HT-29 (cell line): ENCODE results near the gene SCGB1C1. TPM values are rescaled to one million over a fixed set of nuclear protein-coding genes. Genes with fewer than 3 reads are reported as not detected.
"Not testable (repeated sequence)": the region's sequence is repeated elsewhere in the genome, so short reads cannot be mapped to it uniquely, and the experiment has no call there.

Source experiments
- DNase-seq: peaks from one replicate; pipeline ENCODE4 v3.0.0-alpha.2; 2015; ENCODE audit warnings: low spot score
- total RNA-seq: library from RNA; depleted of rRNA; stranded (reverse); fragments of >200 nt; shearing (Covaris generic); gene quantifications from 2 replicates; pipeline ENCODE4 v1.2.3, GENCODE V29; 2014; rRNA removed

Gene SCGB1C1
- not detected in 2 replicates for total RNA-seq

DNA sequence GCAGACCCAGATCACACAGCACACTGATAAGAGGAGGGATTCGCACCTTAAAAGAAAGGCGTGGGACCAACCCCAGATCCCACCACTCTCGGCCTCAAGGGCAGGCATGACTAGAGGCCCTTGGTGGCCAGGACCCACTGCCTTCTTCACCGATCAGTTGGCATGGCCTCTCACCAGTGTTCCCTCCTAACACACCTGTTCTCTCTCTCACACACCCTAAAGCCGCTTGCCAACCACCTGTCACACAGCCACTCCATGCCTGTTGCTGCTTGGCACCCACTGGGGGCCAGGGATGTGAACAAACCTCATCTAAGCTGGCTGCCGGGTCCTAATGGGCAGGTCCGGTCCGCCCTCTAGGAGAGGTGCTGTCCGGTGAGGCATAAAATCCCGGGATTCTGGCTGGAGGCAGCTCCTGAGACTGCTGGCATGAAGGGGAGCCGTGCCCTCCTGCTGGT is at the start of gene SCGB1C1:
Gene SCGB1C1, plus strand, starts transcription at position 405 of the 455 bp plus-strand sequence. Its CDS starts 22 bp downstream, at position 427.
- not testable (repeated sequence) for DNase-seq

DNA sequence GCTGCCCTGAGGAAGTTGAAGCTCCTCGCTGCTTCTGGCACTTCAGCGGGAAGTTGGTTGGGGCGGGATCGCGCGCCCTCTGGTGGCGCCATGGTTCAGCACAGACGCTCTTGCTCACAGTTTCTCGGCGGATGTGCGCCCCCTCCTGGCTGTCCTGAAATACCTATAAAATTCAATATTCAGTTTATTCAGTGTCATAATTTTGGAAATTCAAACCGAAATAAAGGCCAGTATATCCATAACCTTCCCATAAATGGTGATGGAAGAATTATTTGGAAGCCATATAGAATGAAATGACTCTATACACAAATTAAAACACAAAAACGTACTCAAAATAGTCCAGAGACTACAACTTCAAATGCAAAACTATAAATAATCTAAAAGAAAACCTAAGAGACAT is 12.6 kb upstream of the SCGB1C1 start:
- DNase-seq: not testable (repeated sequence)

DNA sequence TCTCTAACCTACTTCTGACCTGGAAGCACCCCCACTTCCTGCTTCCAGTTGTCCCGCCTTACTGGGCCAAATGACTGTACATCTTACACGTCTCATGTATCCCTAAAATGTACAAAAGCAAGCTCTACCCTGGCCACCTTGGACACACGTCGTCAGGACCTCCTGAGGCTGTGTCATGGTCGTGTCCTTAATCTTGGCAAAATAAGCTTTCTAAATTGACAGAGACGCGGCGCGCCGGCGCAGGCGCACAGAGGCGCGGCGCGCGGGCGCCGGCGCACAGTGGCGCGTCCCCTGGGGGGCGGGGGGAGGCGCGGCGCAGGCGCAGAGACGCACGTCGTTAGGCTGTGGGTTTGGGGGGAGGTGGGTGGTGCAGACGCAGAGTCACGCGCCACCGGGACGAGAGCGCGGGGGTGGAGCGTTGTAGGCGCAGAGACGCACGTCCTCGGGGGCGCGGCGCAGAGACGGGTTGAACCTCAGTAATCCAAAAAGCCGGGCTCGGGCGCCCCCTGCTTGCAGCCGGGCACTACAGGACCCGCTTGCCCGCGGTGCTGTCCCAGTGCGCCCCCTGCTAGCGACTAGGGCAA is 3.6 kb upstream of the SCGB1C1 start:
- DNase-seq: not testable (repeated sequence)

DNA sequence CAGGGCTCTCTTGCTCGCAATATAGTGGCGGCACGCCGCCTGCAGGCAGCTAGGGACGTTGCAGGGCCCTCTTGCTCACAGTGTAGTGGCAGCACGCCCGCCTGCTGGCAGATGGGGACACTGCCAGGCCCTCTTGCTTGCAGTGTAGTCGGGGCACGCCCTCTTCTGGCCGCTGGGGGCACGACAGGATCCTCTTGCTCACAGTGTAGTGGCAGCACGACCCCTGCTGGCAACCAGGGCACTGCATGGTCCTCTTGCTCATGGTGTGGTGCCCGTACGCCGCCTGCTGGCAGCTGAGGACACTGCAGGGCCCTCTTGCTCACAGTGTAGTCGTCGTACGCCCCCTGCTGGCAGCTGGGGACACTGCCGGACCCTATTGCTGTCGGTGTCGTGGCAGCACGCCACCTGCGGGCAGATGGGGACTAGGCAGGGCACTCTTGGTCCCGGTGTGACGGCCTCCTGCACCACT is 3.0 kb upstream of the SCGB1C1 start:
- not testable (repeated sequence) for DNase-seq

DNA sequence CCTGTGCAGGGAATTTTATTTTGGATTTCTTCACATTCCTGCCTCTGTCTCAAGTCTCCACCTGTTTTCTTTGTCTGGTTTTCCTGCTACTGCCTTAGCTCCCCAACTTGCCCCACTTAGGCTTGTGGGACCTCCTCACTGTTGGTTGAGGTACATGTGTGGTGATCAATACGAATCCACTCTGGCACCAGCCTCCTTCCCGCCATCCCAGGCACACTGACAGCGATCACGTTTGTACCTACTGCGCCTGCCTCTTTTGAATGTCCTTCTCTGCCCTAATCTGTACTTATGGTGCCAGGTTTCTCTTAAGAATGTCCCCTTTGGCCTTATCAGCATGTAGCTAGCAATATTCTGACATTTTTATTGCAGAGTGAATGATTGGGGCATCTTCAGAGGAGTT is 2.3 kb upstream of the SCGB1C1 start:
- DNase-seq: not testable (repeated sequence)

DNA sequence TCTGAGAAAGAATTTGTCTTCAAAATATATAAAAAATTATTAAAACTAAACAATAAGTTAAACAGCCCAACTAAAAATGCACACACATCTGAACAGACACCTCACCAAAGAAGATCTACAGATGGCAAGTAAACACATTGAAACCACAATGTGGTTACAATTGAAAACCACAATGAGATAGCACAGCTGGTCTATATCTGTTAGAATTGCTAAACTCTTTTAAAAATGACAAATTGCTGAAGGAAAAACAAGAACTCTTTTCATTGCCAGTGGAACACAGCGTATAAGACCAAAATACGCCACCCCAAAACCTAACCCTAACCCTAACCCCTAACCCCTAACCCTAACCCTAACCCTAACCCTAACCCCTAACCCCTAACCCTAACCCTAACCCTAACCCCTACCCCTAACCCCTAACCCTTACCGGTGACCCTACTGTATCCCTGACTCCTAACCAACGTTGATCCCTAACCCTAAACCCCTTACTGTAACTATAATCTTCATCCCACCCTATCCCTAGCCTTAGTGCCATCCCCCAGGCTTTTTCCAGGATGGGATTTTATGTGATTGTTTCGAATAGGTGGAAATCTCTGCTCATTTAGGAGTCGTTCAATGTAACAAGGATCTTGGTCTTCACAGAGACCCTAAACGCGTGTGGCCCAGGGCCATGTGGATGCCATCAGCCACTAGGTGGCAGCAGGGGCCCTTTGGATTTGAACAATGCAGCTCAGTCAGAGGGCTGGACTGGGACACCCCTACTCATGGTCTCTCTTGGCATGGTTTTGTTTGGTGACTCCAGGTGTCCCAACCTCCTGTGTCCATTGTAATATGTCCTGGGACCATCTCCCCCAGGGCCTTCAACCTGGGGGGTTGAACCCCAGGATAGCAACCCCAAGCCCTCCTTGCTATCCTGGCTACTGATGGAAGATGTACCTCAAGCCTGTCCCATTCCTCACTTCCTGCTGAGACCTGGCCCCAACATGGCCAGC is 1.1 kb upstream of the SCGB1C1 start:
- DNase-seq: peak; percentile 2

DNA sequence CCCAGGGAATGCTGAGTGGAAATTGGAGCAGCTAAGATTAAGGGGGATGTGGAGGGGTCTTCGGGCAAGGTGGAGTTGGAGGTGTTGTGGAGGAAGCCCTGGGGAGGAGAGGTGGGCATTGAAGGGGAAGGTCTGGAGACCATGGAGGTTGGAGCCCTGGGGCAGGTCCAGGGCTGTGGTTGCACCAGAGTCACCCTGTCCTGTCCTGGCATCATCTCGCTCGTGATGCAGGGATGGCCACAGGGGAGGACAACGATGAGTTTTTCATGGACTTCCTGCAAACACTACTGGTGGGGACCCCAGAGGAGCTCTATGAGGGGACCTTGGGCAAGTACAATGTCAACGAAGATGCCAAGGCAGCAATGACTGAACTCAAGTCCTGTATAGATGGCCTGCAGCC is 603 bp downstream of the SCGB1C1 start:
- not testable (repeated sequence) for DNase-seq

DNA sequence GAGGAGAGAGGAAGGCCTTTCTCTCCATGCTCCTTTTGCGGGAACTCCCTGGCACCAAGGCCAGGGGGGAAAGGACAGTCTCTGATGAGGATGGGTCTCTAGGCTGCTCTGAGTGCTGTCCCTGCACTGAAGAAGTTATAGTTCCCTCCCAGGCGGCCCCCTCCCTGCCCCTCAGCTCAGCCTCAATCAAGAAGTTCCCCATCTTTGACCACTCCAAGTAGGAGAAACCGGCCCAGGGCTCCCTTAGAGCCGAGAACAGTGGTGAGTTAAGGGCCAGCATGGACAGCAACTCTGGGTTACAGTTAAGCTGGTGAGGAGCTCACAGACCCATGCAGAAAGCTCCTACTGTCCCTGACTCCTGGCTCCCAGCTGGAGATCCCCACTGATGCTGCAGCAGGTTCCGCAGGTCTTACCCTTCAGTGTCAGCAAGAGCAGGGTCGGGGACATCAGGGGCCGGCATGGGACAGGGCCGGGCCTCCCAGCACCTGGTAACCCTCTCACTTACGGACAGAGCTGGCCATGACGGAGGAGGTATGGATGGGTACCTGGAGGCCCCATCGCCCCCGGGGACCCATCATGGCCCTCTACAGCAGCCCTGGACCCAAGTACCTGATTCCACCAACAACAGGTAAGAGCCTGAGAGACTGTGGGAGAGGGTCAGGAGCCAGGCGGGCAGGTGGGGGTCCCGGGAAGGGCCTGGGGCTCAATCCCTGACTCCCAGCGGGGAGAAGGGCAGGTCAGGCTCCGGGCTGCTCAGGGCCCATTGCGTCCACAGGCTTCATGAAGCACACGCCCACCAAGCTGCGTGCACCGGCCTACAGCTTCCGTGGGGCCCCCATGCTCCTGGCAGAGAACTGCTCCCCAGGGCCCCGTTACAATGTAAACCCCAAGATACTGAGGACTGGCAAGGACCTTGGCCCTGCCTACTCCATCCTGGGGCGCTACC is 4.2 kb downstream of the SCGB1C1 start:
- DNase-seq: peak; percentile 1

DNA sequence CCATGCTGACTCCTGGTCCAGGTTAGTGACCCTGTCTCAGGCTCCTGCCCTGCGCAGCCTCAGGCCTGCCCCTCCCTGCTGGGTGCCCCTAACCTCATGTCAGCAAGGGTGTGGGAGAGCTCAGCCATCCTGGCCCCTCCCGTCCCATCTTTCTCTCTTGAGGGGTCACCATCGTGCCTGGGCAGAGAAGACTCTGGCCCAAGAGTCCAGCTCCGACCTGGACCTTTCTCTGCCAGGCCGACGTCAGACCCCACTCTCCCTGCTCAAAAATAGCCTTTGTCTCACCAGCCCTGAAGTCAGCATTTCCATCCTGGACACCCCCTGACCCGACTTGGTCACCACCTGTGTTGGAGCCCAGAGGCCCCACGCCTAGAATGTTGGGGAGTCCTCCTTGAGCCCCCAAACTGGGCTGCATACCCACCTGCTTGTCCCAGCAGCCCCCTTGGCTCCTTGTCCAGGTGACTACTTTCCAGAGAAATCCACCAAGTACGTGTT is 4.9 kb downstream of the SCGB1C1 start:
- DNase-seq: no peak

DNA sequence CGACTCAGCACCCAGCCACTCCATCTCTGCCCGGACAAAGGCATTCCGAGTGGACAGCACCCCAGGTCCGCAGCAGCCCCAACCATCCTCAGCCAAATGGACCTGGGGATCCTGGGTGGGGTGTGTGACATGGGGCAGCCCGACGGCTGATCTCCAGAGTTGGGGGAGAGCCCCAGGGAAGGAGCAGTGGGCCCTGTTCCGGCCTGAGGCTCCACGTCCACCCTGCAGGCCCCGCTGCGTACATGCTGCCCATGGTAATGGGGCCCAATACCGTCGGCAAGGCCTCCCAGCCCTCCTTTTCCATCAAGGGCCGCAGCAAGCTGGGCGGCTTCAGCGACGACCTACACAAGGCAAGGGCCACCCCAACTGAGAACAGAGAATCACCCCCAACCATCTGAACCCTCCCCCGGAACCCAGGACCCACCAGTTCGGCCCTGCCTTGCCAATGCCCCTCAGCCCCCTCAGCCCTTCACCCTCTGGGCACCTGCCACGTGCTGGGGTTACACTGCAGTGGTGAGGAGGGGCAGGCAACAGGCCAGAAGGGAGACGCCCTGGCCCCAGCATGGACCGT is 5.4 kb downstream of the SCGB1C1 start:
- no peak for DNase-seq

DNA sequence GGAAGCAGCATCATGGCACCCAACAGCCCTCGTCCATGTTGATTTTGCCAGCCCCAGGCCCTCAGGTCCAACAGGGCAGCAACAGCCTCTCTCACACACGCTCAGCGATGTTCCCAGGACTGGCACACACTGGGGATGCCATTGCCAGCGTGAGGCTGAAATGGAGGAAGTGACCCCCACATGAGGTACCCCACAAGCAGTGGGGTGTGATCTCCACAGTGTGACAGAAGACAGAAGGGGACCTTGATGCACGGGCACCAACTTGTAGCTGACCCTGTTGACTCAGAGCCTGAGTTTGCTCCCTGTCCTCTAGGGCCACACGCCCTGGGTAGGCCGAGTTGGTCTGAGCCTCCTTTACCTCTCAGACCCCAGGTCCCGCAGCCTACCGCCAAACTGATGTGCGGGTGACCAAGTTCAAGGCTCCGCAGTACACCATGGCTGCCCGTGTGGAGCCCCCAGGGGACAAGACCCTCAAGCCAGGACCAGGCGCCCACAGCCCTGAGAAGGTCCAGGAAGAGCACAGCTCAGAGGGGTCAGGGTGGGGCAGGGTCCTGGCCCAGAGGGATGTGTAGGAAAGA is 6.2 kb downstream of the SCGB1C1 start:
- peak; percentile 0 for DNase-seq

DNA sequence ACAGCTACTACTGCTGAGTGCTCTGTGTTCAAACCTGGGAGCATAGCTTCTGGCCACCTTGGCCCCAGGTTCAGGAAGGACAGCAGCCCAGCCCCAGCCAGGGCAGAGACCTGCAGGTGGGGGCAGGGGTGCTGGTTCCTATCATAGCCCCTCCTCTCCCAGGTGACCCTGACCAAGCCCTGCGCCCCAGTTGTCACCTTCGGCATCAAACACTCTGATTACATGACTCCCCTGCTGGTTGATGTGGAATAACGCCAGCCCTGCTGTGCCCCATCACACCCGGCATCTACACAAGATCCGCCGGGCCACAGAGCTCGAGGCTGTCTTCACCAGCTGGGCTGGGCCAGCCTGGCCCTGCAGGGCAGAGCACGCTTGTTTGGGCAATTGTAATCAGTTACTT is 6.9 kb downstream of the SCGB1C1 start:
- DNase-seq: peak; percentile 14

DNA sequence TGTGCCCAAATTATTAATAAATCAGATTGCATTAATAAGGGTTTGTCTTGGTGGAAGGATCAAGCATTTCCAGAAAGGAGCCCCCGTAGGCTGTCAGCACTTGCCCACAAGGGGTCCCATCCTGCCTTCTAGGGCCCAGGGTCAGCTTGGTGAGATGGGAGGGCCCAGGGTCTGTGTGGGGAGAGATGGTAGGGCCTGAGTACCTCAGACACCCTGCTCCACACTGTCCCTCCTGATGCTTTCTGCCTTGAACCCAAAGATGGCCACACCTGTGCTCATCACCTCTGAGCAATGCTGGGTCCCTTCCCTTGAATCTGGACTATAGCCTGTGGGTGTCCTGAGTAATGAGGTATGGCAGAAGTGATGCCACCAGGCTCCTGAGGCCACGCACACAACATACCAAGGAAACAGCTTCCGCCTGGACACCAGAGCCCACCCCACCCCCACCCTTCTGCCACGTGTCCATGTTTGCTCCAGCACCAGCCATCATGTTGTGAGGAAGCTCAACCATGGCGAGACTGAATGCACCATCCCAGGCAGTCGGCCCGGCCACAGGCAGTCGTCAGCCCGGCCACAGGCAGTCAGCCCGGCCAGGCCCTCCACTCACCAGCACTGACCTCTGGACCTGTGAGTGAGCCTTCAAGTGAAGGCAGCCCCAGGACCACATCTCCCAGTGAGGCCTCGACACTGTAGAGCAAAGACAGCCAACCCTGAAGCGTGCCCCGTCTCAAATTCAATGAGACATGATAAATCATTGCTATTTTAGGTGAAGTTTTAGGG is 7.5 kb downstream of the SCGB1C1 start:
- DNase-seq: no peak

DNA sequence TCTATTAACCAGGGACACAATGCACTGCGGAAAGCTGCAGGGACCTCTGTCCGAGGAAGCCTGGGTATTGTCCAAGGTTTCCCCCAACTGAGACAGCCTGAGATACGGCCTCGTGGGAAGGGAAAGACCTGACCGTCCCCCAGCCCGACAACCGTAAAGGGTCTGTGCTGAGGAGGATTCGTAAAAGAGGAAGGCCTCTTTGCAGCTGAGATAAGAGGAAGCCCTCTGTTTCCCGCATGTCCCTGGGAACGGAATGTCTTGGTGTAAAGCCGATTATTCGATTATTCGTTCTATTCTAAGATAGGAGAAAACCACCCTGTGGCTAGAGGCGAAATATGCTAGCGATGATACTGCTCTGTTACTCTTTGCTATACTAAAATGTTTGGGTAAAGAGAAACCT is 9.1 kb downstream of the SCGB1C1 start:
- DNase-seq: no peak

DNA sequence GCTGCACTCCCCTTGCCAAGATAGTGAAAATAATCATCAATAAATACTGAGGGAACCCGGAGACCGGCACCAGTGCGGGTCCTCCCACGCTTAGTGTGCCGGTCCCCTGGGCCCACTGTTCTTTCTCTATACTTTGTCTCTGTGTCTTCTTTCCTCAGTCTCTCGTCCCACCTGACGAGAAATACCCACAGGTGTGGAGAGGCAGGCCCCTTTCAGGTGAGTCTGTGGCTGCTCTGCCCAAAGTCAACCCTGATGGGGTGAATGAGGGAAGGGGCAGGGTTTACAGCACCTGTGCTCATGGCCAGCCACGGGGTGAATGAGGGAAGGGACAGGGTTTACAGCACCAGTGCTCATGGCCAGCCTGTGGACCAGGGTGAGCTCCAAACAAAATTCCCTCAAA is 9.6 kb downstream of the SCGB1C1 start:
- DNase-seq: no peak

DNA sequence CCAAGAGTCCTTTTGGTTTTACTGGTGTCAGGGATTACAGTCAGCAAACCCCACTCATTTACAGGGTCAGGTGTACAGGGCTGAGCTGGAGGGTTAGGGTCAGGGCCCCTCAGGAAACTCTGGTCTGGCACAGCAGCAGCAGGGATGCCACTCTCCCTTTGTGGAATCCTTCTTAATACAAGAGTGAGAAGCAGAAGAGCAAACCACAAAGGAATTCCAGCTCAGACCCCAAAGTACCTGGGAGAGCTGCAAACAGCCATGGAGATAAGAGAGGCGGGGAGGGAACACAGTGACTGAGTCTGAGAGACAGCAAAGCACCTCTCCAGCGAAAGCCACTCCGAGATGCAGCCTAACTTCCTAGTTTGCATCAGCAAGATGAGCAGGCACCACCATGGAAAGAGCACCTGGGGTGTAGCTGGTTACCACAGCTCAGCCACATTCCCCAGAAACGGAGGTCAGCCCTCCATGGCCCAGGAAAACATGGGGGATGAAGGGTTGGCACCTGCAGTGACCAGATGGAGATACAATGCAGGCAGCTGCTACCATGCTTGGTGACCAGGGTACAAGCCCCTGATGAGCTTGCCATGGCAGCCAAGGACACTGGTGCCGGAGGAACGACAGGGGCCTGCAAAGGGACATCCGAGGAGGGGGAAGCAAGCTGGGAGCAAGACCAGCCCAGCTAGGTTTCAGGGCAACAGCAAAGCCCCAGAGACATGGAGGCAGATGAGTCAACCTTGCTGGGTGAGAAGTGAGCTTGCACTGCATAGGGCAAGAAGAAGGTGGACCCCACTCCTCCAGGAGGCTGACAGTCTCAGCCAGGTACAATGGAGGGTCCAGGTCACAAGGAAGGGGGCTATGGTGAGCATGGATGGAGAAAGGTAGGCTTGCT is 10.4 kb downstream of the SCGB1C1 start:
- no peak for DNase-seq

DNA sequence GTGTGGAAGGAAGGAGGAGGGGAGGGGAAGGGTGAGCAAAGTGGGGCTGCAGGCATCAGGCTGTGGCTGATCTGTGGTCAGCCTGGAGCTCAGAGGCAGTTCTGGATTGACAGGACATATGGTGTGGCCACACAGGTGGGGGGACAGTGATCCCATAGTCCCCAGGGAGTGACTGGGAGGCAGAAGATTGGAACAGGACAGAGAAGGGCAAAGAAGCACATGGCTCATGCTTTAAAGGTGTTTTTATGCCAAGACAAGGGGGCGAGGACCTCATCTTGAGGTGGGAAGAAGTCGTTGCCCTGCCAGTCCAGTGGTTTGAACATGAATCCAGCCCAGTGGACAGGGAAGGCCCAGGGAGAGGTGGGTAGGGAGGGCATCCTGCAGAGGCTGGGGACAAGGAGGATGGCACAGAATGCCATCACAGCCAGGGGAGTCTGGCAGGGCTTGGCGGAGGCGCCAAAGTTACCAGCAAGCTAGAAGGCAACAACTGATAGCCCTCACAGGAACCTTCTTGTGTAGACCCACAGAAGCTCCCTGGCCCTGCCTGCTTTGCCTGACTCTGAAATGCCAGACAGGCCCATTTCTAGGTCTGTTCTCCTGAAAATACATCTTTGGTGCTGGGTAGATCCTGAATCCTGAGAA is 11.2 kb downstream of the SCGB1C1 start:
- peak; percentile 0 for DNase-seq

DNA sequence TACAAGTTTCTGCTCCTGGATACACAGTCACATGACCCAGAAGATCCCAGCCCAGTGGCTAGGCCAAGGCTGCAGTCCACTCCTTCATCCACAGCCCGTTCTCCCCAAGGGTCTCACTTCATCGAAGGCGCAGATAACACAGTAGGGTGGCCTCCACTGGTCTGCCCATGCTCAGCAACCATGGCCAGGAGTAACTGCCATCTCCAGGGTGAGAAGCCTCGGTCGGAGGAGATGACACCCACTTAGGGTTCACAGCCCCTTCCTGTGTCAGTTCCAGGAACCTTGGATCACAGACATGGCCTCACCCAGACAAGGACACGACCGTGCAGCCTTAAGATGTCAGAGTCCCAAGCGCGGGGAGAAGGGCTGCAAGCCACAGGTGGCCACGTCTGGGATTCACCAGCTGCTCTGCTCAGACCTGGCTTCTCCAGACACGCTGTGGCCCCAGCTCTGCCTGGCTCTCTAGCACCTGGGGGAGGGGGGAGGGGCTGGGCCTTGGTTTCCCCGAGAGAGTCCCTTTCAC is 11.8 kb downstream of the SCGB1C1 start:
- DNase-seq: peak; percentile 0
